ENCODE data around the gene GBP1.
"Not testable (repeated sequence)": the region's sequence is repeated elsewhere in the genome, so short reads cannot be mapped to it uniquely, and the experiment has no call there.

The GBP1 gene

DNA sequence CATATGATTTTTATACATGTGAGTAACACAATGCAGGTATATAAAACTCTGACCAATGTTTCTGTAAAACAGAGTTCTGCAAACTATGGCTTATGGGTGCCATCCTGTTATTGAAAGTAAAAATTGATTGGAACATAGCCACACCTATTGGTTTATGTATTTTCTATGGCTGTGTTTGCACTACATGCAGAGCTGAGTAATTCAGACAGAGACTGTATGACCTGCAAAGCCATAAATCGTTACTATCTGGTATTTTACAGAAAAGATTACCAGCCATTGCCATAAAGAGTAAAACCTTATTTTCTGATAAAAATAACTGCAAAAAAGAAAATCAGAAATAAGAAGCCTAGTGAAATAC is 13.1 kb downstream of the GBP1 start:
- DNase-seq (ENCODE audit: low read depth in 3 of 3, low spot score in 1 of 3), result no peak

- no peak for DNase-seq (ENCODE audit: low read depth in 3 of 3, low spot score in 1 of 3)
Observed at GRCh38 chr1:89051300-89051954, 13.6 kb downstream of the GBP1 start.

- no peak for DNase-seq (ENCODE audit: low read depth in 3 of 3, low spot score in 1 of 3)
Observed at GRCh38 chr1:89050649-89051033, 14.4 kb downstream of the GBP1 start.

- not testable (repeated sequence) for DNase-seq (ENCODE audit: low read depth in 3 of 3, low spot score in 1 of 3)
Observed at GRCh38 chr1:89049901-89050648, 14.9 kb downstream of the GBP1 start.

GRCh38 chr1:89049187-89049586 is 15.8 kb downstream of the GBP1 start:
- not testable (repeated sequence) for DNase-seq (ENCODE audit: low read depth in 3 of 3, low spot score in 1 of 3)

- no peak for DNase-seq (ENCODE audit: low read depth in 3 of 3, low spot score in 1 of 3)
Observed at GRCh38 chr1:89047734-89048133, 17.3 kb downstream of the GBP1 start.

GRCh38 chr1:89046318-89047183 is 18.5 kb downstream of the GBP1 start:
- not testable (repeated sequence) for DNase-seq (ENCODE audit: low read depth in 3 of 3, low spot score in 1 of 3)

GRCh38 chr1:89044970-89045721 is 19.9 kb downstream of the GBP1 start:
- no peak for DNase-seq (ENCODE audit: low read depth in 3 of 3, low spot score in 1 of 3)

DNA sequence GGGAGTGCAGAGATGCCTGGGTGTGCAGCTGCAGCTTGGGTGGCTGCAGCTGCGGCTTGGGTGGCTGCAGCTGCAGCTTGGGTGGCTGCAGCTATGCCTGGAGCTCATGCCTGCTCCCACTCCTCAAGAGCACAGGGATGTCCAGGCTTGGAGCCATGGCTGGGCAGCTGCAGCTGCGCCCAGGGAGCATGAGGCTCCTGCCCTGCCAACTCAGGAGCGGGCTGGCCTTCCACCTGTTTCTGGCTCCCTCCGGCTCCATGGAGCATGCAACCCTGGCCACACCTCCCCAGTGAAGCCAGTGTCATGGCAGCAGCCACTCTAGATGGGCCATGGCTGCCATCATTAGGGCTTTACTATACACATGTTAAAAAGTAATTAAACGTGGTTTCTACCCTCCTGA is 21.1 kb downstream of the GBP1 start:
- no peak for DNase-seq (ENCODE audit: low read depth in 3 of 3, low spot score in 1 of 3)

DNA sequence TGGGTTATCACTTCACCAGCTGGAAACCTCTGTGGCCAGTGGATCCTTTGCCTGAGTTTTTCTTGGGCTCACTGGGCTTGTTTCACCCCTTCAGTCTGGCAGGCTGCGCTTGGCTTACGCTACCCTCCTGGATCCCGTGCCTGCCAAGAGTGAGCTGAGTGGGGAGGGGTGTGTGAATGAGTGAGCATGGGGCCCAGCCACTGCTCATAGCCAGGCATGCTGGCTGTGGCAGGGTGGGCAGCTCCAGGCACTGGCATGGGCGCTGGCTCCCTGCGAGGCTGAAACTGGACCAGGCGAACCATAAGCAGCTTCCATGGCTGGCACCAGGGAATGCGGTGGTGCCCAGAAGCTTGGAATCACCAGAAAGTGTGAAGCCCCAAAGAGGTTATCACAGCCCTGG is 22.5 kb downstream of the GBP1 start:
- no peak for DNase-seq (ENCODE audit: low read depth in 3 of 3, low spot score in 1 of 3)

GRCh38 chr1:89041721-89042120 is 23.3 kb downstream of the GBP1 start:
- DNase-seq (ENCODE audit: low read depth in 3 of 3, low spot score in 1 of 3), result no peak

- no peak for DNase-seq (ENCODE audit: low read depth in 3 of 3, low spot score in 1 of 3)
Observed at GRCh38 chr1:89041119-89041641, 23.8 kb downstream of the GBP1 start.

DNA sequence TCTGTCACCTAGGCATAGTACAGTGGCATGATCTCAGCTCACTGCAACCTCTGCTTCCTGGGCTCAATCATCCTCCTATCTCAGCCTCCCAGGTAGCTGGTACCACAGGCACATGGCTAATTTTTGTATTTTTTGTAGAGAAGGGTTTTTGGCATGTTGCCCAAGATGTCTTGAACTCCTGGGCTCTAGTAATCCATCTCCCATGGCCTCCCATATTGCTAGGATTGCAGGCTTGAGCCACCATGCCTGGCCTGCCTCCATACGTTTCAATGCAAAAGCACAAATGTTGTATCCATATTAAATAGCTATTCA is 24.7 kb downstream of the GBP1 start:
- DNase-seq (ENCODE audit: low read depth in 3 of 3, low spot score in 1 of 3), result no peak

DNA sequence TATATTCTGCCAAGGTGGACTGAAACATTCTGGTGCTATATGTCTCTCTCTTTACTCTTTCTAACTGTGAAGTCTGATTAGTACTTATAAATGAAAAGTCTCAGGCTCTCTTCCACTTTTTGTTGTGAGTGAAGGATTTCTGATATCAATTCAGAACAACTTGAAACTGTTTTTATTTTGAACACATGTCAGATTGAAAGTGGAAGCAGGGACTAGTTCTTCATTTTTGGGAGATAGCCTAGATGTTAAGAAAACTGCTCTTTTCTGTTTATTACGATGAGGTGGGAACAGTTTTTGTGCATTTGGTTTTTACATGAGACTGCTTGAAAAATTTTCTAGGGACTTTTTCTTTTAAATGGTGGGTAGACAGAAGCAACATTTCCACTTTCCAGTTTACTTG is 27.8 kb downstream of the GBP1 start:
- DNase-seq (ENCODE audit: low read depth in 3 of 3, low spot score in 1 of 3), result no peak

DNA sequence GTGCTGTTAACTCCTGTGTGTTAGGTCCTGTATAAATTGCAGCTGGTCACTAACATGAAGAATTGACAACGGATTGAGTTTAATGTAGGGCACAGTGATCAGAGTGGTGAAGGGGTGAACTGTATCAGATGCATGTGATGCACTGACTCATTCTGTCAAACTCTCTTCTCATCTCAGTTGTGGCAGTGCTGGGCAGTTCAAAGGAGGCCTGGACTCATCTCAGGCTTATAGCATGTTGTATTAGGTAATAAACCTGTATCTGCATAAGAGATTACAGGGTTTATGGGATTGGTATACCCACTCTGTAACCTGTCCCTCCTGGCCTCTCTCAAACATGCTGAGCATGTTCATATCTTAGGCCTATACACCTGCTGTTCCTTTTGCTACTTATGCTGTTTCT is 29.9 kb downstream of the GBP1 start:
- no peak for DNase-seq (ENCODE audit: low read depth in 3 of 3, low spot score in 1 of 3)

- not testable (repeated sequence) for DNase-seq (ENCODE audit: low read depth in 3 of 3, low spot score in 1 of 3)
Observed at GRCh38 chr1:89034004-89034403, 31.0 kb downstream of the GBP1 start.

- not testable (repeated sequence) for DNase-seq (ENCODE audit: low read depth in 3 of 3, low spot score in 1 of 3)
Observed at GRCh38 chr1:89029051-89029450, 36.0 kb downstream of the GBP1 start.

- no peak for DNase-seq (ENCODE audit: low read depth in 3 of 3, low spot score in 1 of 3)
Observed at GRCh38 chr1:89025928-89026327, 39.1 kb downstream of the GBP1 start.

- no peak for DNase-seq (ENCODE audit: low read depth in 3 of 3, low spot score in 1 of 3)
Observed at GRCh38 chr1:89023026-89023425, 42.0 kb downstream of the GBP1 start.

DNA sequence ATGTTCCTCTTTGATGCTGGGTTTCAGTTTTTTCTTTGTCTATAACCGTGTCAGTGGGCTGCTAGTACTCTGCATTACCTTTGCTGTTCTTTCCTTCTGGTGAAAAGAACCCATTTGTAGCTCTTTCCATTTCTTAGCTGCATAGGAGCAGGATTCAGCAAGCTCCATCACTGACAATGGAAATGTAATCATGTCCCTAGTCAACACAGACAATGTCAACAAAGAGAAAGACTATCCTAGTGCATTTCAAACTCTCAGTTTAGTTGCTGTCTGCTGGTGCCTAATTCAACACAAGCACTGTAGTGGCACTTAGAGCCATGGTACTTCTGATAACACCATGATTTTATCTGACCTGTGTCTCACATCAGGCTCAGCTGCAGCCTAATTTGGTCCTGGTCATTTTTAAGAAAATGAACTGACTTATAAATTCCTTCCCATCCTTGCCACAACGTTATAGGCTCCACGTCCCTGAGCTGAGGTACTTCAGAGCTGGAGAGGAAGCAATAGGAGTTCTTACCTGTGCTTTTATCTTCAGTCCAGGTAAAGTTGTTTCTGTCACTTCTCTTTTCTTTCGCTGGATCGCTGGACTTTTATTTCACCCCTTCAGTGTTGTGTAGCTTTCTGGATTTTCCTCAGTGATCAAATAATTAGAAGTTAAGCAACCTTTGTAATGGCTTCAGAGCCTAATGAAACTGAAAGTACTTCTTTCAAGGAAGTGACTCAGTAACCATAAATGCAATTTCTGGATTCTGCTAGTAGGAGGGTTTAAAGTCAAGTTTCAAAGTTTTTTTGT is 42.6 kb downstream of the GBP1 start, which contains the start of gene GBP3:
TSS of gene GBP3 (minus strand) at position 700 of the 793 bp plus-strand sequence. CDS start 2,145 bp downstream, outside the sequence.
- no peak for DNase-seq (ENCODE audit: low read depth in 3 of 3, low spot score in 1 of 3)

Measured in stimulated activated CD4-positive, alpha-beta T cell treated with anti-CD3 and anti-CD28 coated beads, TNF-alpha, amount 100 ng/mL, for 1 hour (primary cell).